Endothelial cell of umbilical vein (primary cell): ENCODE measurements around the gene SELP. TPM values are rescaled to one million over a fixed set of nuclear protein-coding genes. Genes with fewer than 3 reads are reported as not detected.

Experiments used
- BruUV-seq: library from RNA; stranded (reverse); fragments of 400-500 nt; replicated peaks from 2 replicates; lab custom pipeline; 2021; lab: Mats Ljungman, UMichigan
- CTCF ChIA-PET: fragments of 300-600, 350-600 bp; sonication (Branson Sonifier 250); formaldehyde crosslinking; loops from one replicate; lab custom pipeline; 2021; ENCODE audit warnings: antibody characterized with exemption, inconsistent platforms; lab: Charles Lee
- POLR2A ChIA-PET: fragments of 300-600, 350-600 bp; sonication (Branson Sonifier 250); formaldehyde crosslinking; loops from one replicate; lab custom pipeline; 2021; ENCODE audit warnings: antibody characterized with exemption, inconsistent platforms; lab: Charles Lee
- DNase-seq: peaks from one replicate; pipeline ENCODE4 v3.0.0-alpha.2; 2011; ENCODE audit warnings: low read depth, low spot score
- FAIRE-seq: peaks from 2 replicates; lab custom pipeline; 2011; peaks lifted over from hg19 to GRCh38; lab: Jason Lieb, UNC
- H2AFZ ChIP-seq: 2 replicates; pipeline ENCODE4 v1.6.0; 2012; ENCODE audit warnings: low read depth, low read length, control low read depth, inconsistent platforms
- H3K27ac ChIP-seq: 2 replicates; pipeline ENCODE4 v1.5.1; 2011; ENCODE audit warnings: low read depth, mild to moderate bottlenecking, control low read depth, low read length, moderate library complexity; ENCODE audit not compliant: insufficient read depth
- H3K27me3 ChIP-seq, 2 experiments: 2 replicates each; pipeline versions ENCODE4 v1.6.0 to v1.6.1; 2011; ENCODE audit warnings: low read length in 2 of 2, mixed read lengths in 1 of 2; ENCODE audit not compliant: control insufficient read depth in 2 of 2, insufficient read depth in 2 of 2
- H3K36me3 ChIP-seq, 2 experiments: 2 replicates in 1 of 2; 3 replicates in 1 of 2; pipeline ENCODE4 v1.5.1; 2011; ENCODE audit warnings: low read length in 2 of 2, mild to moderate bottlenecking in 1 of 2, moderate library complexity in 1 of 2; ENCODE audit not compliant: control insufficient read depth in 2 of 2, insufficient read depth in 2 of 2; ENCODE audit errors: extremely low read depth in 1 of 2
- H3K4me1 ChIP-seq: 3 replicates; pipeline ENCODE4 v1.5.1; 2011; ENCODE audit warnings: mild to moderate bottlenecking, low read length; ENCODE audit not compliant: control insufficient read depth, insufficient read depth; ENCODE audit errors: extremely low read depth
- H3K4me2 ChIP-seq: 2 replicates; pipeline ENCODE4 v1.6.1; 2011; ENCODE audit warnings: low read length, control low read depth, mixed read lengths; ENCODE audit not compliant: insufficient read depth
- H3K4me3 ChIP-seq, 3 experiments: fragments of 200-600 bp in 1 of 3; sonication (generic), shearing (Covaris generic) in 1 of 3; replicated peaks in 1 of 3; 2 replicates each; pipeline ENCODE4 v1.5.1; 2011 to 2016; ENCODE audit warnings: control low read depth in 3 of 3, low read length in 3 of 3, mild to moderate bottlenecking in 2 of 3, inconsistent platforms in 1 of 3, low read depth in 1 of 3, moderate library complexity in 1 of 3; ENCODE audit not compliant: insufficient read depth in 1 of 3
- H3K79me2 ChIP-seq: 2 replicates; pipeline ENCODE4 v1.6.0; 2012; ENCODE audit warnings: low read length, inconsistent platforms; ENCODE audit not compliant: control insufficient read depth, insufficient read depth
- H3K9ac ChIP-seq: replicated peaks from 2 replicates; pipeline ENCODE3; 2011; ENCODE audit warnings: low read length, control low read depth; ENCODE audit not compliant: insufficient read depth; ENCODE audit errors: extremely low read depth
- H3K9me1 ChIP-seq: replicated peaks from 3 replicates; pipeline ENCODE4 v1.6.0; 2011; ENCODE audit warnings: mild to moderate bottlenecking, low read length; ENCODE audit not compliant: control insufficient read depth, insufficient read depth; ENCODE audit errors: extremely low read depth
- H3K9me3 ChIP-seq: replicated peaks from 2 replicates; pipeline ENCODE4 v1.5.1; 2012; ENCODE audit warnings: low read length, inconsistent platforms; ENCODE audit not compliant: control insufficient read depth, insufficient read depth
- H4K20me1 ChIP-seq: replicated peaks from 2 replicates; pipeline ENCODE3; 2011; ENCODE audit warnings: mild to moderate bottlenecking, low read length; ENCODE audit not compliant: control insufficient read depth, insufficient read depth; ENCODE audit errors: extremely low read depth
- CTCF ChIP-seq, 2 donors: IDR thresholded peaks; 1 replicate in 1 of 2; 2 replicates in 1 of 2; pipeline ENCODE4 v1.5.1; 2011; ENCODE audit warnings: low read length in 2 of 2, mild to moderate bottlenecking in 2 of 2, moderate library complexity in 2 of 2, control low read depth in 1 of 2, inconsistent platforms in 1 of 2, low read depth in 1 of 2; ENCODE audit not compliant: insufficient read depth in 1 of 2; ENCODE audit errors: extremely low read depth in 1 of 2
- EZH2 ChIP-seq: IDR thresholded peaks from 2 replicates; pipeline ENCODE4 v1.6.1; 2012; ENCODE audit warnings: borderline replicate concordance, low read depth, mild to moderate bottlenecking, moderate library complexity, low read length, inconsistent platforms; ENCODE audit not compliant: severe bottlenecking
- FOS ChIP-seq: IDR thresholded peaks from 2 replicates; pipeline ENCODE4 v1.6.1; 2011; ENCODE audit warnings: mild to moderate bottlenecking, low read length, moderate library complexity, borderline replicate concordance; ENCODE audit not compliant: insufficient read depth
- GATA2 ChIP-seq: IDR thresholded peaks from 2 replicates; pipeline ENCODE4 v1.7.0; 2011; ENCODE audit warnings: low read depth, mild to moderate bottlenecking, moderate library complexity, mixed read lengths, low read length; ENCODE audit not compliant: insufficient read length, insufficient read depth
- JUN ChIP-seq: IDR thresholded peaks from 2 replicates; pipeline ENCODE4 v1.6.1; 2011; ENCODE audit warnings: borderline replicate concordance, low read depth; ENCODE audit not compliant: insufficient read length, insufficient read depth
- MAX ChIP-seq: IDR thresholded peaks from 2 replicates; pipeline ENCODE4 v1.6.1; 2011; ENCODE audit not compliant: insufficient read depth, insufficient read length
- MYC ChIP-seq: IDR thresholded peaks from one replicate; pipeline ENCODE4 v1.6.1; 2011; ENCODE audit warnings: mild to moderate bottlenecking, low read depth, low read length
- POLR2A ChIP-seq: IDR thresholded peaks from 2 replicates; pipeline ENCODE4 v1.6.1; 2012; ENCODE audit warnings: low read depth, mild to moderate bottlenecking, control low read depth, low read length
- POLR2AphosphoS5 ChIP-seq: IDR thresholded peaks from 2 replicates; pipeline ENCODE4 v1.6.1; 2012; ENCODE audit warnings: low read depth, mild to moderate bottlenecking, control low read depth, low read length, moderate library complexity; ENCODE audit not compliant: insufficient read depth
- dilution Hi-C: fragments of 300-500 bp; cut with MboI; formaldehyde crosslinking; loops from one replicate; pipeline ENCODE4 v1.15.0; 2019; ENCODE audit warnings: low sequenced_read_pairs; ENCODE audit not compliant: extremely low pct_ligation_motif_present
- intact Hi-C: fragments of 100-400 bp; cut with micrococcal nuclease; formaldehyde crosslinking; loops from one replicate; pipeline ENCODE4 v1.10.0; 2022
- polyA plus RNA-seq, 4 experiments: library from polyadenylated mRNA; depleted of rRNA in 3 of 4; stranded (reverse) in 3 of 4; unstranded in 1 of 4; fragments of >200 nt; gene quantifications; 2 replicates each; pipeline versions ENCODE4 v1.2.1 to v1.2.3, GENCODE V29; 2011 to 2012; ENCODE audit warnings: missing spikeins in 1 of 4
- total RNA-seq: library from RNA; stranded (reverse); gene quantifications from 2 replicates; pipeline ENCODE4 v1.2.3, GENCODE V29; 2021

SELP gene
- total and polyA plus RNA-seq, 2 donors (not counting 3 experiments of a cell fraction or from before 2014, with no cell fraction given), result 1.3 to 1.6 TPM

- ChIA-PET POLR2A (no interaction called here), CTCF (no interaction called here)
- intact Hi-C loops (no loop called here), dilution Hi-C loops (no loop called here)
- Histone ChIP-seq H3K9me1 (no peaks in the 10 kb centered on the region), H3K9me3 (no peaks in the 10 kb centered on the region), H3K27me3 (no peaks in the 10 kb centered on the region), H3K79me2 (no peaks in the 10 kb centered on the region), H3K4me1 (peaks cover 19% of the 10 kb centered on the region), H3K27ac (no peak overlapping the region), H4K20me1 (no peaks in the 10 kb centered on the region), H3K9ac (no peak overlapping the region), H3K4me2 (no peak overlapping the region), H3K4me3 (no peak overlapping the region), H2AFZ (no peak overlapping the region), H3K36me3 (no peaks in the 10 kb centered on the region)
- FAIRE-seq, result peak; percentile 83
- BruUV-seq, result no TSS peak
- peak; percentile 45 for TF ChIP-seq POLR2AphosphoS5
- TF ChIP-seq MYC, result no peak
- TF ChIP-seq FOS, result peak; percentile 74
- peak; percentile 23 for TF ChIP-seq JUN
- peak; percentile 86 for DNase-seq
Measured at GRCh38 chr1:169624122-169624521, 5.8 kb downstream of the SELP start.

- H3K4me1 ChIP-seq, result peaks cover 26% of the 10 kb centered on the region
- TF ChIP-seq MYC, result no peak
- no peak for TF ChIP-seq POLR2A
- no peak for TF ChIP-seq POLR2AphosphoS5
- TF ChIP-seq EZH2, result no peak
- TF ChIP-seq CTCF (IDR thresholded peaks at IDR 0.05; ENCODE audit: extremely low read depth in 1 of 2, insufficient read depth in 1 of 2, low read depth in 1 of 2, low read length in 2 of 2), result no peak
- no peak for TF ChIP-seq GATA2
- TF ChIP-seq MAX, result no peak
- TF ChIP-seq FOS, result no peak
- no peak for TF ChIP-seq JUN
- intact Hi-C loops (no loop called here), dilution Hi-C loops (no loop called here)
- H2AFZ ChIP-seq, result no peak overlapping the region
- no peak overlapping the region for H3K9ac ChIP-seq
- DNase-seq, result no peak
- BruUV-seq, result no TSS peak
- H3K9me1 ChIP-seq, result no peaks in the 10 kb centered on the region
- no peaks in the 10 kb centered on the region for H3K36me3 ChIP-seq
- H4K20me1 ChIP-seq, result no peaks in the 10 kb centered on the region
- H3K4me2 ChIP-seq, result no peak overlapping the region
- H3K27me3 ChIP-seq, result no peaks in the 10 kb centered on the region
- H3K27ac ChIP-seq, result no peak overlapping the region
- no peaks in the 10 kb centered on the region for H3K79me2 ChIP-seq
- H3K4me3 ChIP-seq, result no peak overlapping the region
- ChIA-PET CTCF (interaction anchor here (1.9 kb wide), 1 partner anchor 89 kb away, joined by 5 read pairs; no protein-coding TSS in a partner anchor), POLR2A (no interaction called here)
- peak; percentile 26 for FAIRE-seq
- no peaks in the 10 kb centered on the region for H3K9me3 ChIP-seq
Measured at GRCh38 chr1:169623132-169623926, 6.6 kb downstream of the SELP start.
